HPDE6-E6E7 (cell line): Measurements from ENCODE around the gene RBMY1A1.
"Not testable (repeated sequence)": the region's sequence is repeated elsewhere in the genome, so short reads cannot be mapped to it uniquely, and the experiment has no call there.

Experiments used
- DNase-seq: peaks from one replicate; pipeline ENCODE4 v3.0.0; 2011; ENCODE audit warnings: missing footprints; ENCODE audit errors: extremely low spot score

The RBMY1A1 gene

DNA sequence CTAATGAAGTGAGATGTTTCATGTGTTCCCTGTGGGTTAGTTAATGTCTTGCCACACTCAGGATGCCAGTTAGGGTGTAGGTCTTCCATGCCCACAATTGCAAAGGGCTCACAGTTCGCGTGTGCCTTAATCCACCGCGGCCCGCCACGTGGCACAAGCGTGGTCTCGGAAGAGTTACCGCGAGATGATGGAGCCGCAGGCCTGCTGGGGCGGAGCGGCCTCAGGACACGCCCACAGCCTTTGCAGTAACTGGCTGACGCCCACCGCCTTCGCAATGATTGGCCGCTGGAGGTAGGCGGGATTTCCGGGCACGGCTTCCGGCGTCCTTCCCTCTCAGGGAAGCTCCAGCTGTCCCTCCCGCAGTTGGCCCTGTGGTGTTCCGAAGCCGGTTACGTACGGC, at the start of gene RBMY1A1:
Gene RBMY1A1 (plus strand): TSS at position 301 of the 400 bp plus-strand sequence. CDS start 2,013 bp downstream, outside the sequence.
- not testable (repeated sequence) for DNase-seq

DNA sequence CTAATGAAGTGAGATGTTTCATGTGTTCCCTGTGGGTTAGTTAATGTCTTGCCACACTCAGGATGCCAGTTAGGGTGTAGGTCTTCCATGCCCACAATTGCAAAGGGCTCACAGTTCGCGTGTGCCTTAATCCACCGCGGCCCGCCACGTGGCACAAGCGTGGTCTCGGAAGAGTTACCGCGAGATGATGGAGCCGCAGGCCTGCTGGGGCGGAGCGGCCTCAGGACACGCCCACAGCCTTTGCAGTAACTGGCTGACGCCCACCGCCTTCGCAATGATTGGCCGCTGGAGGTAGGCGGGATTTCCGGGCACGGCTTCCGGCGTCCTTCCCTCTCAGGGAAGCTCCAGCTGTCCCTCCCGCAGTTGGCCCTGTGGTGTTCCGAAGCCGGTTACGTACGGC, 23.6 kb upstream of the RBMY1A1 start, which contains the start of gene RBMY1B:
Gene RBMY1B (plus strand): TSS at position 301 of the 400 bp plus-strand sequence. CDS start 2,013 bp downstream, outside the sequence.
- DNase-seq, result not testable (repeated sequence)

DNA sequence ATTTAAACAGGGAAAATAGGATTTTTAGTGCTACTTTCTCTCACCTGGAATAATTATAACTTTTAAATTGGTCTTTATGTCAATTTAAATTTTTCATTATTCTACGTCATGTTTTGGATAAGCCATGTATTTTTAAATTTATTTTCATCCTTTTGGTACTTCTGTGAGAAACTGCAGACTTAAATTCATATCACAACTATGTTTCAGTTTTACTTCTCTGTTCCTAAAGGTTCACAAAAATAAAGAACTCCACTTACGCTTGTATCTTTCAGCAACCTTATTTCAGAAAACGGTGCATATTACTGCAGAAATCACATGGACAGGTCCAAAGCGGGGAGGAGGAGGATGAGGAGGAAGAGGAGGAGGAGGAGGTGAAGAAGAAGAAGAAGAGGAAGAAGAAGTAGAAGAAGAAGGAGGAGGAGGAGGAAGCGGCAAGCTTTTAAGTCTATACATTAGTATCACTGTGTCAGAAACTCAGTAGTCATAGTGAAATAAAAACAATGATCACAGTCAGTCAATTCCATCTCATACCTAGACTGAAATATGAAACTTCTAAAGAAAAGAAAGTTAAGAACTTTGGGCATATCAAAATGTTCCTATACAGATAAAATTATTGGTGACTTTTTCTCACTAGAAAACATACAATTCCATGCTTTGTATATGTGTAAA, 24.8 kb downstream of the RBMY1A1 start:
- DNase-seq, result not testable (repeated sequence)

DNA sequence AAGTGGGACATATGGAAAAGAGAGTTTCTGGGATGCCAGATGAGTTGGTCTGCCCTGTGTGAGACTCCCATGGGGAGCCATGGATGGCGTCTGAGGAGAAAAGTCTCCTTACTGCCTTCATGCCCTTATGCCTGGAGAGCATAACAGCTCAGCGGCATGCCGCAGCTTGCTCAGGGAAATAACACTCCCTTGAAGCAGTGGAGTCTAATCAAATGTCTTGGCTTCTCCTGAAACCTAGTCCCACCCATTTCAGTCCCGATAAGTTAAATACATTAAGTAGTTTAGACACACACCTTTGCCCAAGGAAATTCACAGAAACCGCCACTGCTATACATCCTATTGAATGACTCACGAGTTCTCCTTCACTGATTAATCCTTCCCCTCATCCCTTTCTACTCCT, 50.8 kb downstream of the RBMY1A1 start:
- DNase-seq, result no peak

DNA sequence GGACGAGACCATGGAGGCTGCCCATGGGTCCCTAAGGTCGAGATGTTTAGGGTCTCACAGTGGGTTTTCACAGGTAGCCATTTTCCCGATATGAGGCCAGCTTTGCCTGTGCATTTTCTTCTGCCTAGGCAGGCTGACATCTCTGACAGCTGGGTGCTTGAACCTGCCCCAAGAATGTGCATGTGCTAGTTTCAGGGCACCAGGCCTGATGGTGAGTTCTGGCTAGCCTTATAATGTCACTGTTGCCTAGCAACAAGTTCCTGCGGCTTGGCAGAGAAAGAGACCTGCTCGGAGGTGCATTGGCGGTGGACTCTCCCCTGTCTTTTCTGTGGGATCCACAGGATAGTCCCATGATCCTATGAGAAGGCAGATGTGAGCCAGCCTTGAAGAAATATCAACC, 51.8 kb downstream of the RBMY1A1 start:
- DNase-seq, result not testable (repeated sequence)

DNA sequence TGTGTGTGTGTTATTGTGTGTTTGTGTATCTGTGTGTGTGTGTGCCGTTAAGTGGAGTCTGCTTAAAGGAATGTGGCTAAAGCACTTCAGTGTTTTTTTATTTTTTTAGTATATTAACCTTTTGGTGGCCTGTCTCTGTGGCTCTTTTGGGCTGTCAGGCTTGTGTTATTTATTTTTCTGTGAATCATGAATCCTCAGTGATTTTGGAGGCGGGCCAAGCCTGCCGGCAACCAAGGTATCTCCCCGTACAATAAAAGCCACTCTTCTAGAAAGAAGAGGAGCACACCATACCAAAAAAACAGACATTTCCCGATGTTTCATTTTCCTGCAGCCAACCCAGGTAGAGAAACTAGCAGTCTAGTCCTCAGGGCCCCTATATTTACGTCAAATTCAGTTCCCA, 57.4 kb downstream of the RBMY1A1 start:
- DNase-seq, result no peak

DNA sequence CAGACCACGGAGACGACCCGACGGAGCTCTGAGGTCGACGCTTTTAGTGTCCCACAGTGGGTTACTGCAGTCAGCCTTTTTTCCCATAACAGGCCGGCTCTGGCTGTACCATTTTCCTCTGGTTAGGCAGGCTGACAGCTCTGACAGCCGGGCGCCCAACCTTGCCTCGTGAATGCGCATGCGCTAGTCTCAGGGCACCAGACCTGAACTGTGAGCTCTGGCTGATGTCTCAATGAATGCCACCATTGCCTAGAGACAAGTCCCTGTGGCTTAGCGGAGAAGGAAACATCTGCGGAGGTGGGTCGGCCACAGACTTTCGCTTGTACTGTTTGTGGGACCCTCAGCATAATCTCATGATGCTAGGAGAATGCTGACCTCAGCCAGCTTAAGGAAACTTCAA, 61.6 kb downstream of the RBMY1A1 start:
- DNase-seq, result not testable (repeated sequence)
